GM12873 (cell line): ENCODE measurements around the gene CAMTA1.

Source experiments
- TF ChIP-seq, protein P1 (sequence below): IDR thresholded peaks from 2 replicates; pipeline ENCODE4 v1.5.1; 2012; ENCODE audit warnings: low read depth, mild to moderate bottlenecking, moderate library complexity, low read length, control low read depth; ENCODE audit not compliant: insufficient read depth; ENCODE audit errors: missing control alignments

CAMTA1 gene

DNA sequence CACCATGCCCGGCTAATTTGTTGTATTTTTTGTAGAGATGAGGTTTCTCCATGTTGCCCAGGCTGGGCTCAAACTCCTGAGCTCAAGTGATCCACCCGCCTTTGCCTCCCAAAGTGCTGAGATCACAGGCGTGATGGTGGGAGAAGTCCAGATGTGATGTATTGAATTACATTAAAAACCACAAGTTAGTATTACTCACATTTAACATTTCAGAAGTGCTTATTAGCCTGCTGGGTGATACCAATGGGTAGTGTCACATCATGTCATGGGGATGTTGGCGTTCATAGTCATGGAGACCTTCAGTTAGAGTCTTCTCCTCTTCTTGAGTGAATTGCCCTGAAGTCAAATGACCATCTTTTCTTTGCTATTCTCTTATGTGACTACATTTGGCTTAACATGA lies 922.3 kb downstream of the CAMTA1 start:
- TF ChIP-seq, protein P1, sequence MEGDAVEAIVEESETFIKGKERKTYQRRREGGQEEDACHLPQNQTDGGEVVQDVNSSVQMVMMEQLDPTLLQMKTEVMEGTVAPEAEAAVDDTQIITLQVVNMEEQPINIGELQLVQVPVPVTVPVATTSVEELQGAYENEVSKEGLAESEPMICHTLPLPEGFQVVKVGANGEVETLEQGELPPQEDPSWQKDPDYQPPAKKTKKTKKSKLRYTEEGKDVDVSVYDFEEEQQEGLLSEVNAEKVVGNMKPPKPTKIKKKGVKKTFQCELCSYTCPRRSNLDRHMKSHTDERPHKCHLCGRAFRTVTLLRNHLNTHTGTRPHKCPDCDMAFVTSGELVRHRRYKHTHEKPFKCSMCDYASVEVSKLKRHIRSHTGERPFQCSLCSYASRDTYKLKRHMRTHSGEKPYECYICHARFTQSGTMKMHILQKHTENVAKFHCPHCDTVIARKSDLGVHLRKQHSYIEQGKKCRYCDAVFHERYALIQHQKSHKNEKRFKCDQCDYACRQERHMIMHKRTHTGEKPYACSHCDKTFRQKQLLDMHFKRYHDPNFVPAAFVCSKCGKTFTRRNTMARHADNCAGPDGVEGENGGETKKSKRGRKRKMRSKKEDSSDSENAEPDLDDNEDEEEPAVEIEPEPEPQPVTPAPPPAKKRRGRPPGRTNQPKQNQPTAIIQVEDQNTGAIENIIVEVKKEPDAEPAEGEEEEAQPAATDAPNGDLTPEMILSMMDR = no peak

DNA sequence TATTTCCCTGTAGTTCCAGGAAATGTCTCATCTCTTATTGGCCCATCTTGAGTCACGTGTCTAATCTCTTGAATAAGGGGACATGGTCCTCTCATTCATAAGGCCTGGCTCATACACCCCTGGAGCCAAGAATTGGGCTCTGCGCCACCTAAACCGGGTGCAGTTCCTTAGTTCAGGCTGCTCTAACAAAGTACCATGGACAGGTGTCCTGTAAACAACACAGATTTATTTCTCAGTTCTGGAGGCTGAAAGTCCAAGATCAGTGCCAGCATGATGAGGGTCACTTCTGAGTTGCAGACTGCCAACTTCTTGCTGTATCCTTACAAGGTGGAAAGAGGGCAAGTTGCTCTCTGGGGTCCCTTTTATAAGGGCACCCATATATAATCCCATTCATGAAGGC lies 925.6 kb downstream of the CAMTA1 start:
- TF ChIP-seq, protein P1 = no peak

GRCh38 chr1:7712731-7713323 lies 927.6 kb downstream of the CAMTA1 start:
- TF ChIP-seq, protein P1 = no peak

DNA sequence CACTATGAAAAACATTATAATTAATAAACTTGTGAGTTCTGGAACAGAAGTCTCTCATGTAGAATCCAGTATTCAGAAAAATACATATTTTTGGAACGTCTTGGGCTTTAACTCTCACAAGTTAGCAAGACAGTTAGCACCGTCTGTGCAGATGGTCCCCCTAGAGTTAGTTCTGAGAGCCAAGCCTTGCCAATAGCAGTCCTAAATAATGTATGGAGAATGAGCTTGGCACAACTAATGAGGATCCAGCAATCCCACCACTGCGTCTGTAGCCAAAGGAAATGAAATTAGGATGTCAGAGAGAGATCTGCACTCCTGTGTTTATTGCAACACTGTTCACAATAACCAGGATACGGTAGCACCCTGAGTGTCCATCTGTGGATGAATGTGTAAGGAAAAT lies 931.3 kb downstream of the CAMTA1 start:
- TF ChIP-seq, protein P1 = no peak

- TF ChIP-seq, protein P1 = no peak
Observed at GRCh38 chr1:7717748-7718368, 932.6 kb downstream of the CAMTA1 start.

- TF ChIP-seq, protein P1 = no peak
Observed at GRCh38 chr1:7719468-7720094, 934.3 kb downstream of the CAMTA1 start.

- TF ChIP-seq, protein P1 = no peak
Observed at GRCh38 chr1:7721940-7722669, 936.9 kb downstream of the CAMTA1 start.
